Measurements from ENCODE around the gene PTPRN2.

The PTPRN2 gene

GRCh38 chr7:157876469-157877285, 710.9 kb downstream of the PTPRN2 start:
- DNase-seq (ENCODE audit: insufficient read length, low spot score) (no peak), FAIRE-seq (no peak)
- no peak for TF ChIP-seq CTCF (IDR thresholded peaks at IDR 0.05; ENCODE audit: insufficient read depth, missing control alignments)

GRCh38 chr7:157875230-157876179, 712.1 kb downstream of the PTPRN2 start:
- FAIRE-seq (no peak), DNase-seq (ENCODE audit: insufficient read length, low spot score) (peak; percentile 35)

GRCh38 chr7:157874870-157875229, 712.8 kb downstream of the PTPRN2 start:
- TF ChIP-seq CTCF (IDR thresholded peaks at IDR 0.05; ENCODE audit: insufficient read depth, missing control alignments): no peak
- DNase-seq (ENCODE audit: insufficient read length, low spot score): no peak
- FAIRE-seq: no peak

More at GRCh38 chr7:157875230-157876179, 712.1 kb downstream of the PTPRN2 start:
- no peak for TF ChIP-seq CTCF (IDR thresholded peaks at IDR 0.05; ENCODE audit: insufficient read depth, missing control alignments)

GRCh38 chr7:157874208-157874816, 713.3 kb downstream of the PTPRN2 start:
- FAIRE-seq (no peak), DNase-seq (ENCODE audit: insufficient read length, low spot score) (no peak)
- TF ChIP-seq CTCF (IDR thresholded peaks at IDR 0.05; ENCODE audit: insufficient read depth, missing control alignments): no peak

GRCh38 chr7:157873664-157874063, 714.0 kb downstream of the PTPRN2 start:
- no peak for DNase-seq (ENCODE audit: insufficient read length, low spot score)
- no peak for TF ChIP-seq CTCF (IDR thresholded peaks at IDR 0.05; ENCODE audit: insufficient read depth, missing control alignments)
- FAIRE-seq: no peak

- FAIRE-seq (no peak), DNase-seq (ENCODE audit: insufficient read length, low spot score) (no peak)
- TF ChIP-seq CTCF (IDR thresholded peaks at IDR 0.05; ENCODE audit: insufficient read depth, missing control alignments): no peak
Measured at GRCh38 chr7:157873181-157873580, 714.4 kb downstream of the PTPRN2 start.
